Choroid plexus epithelial cell (primary cell): Measurements from ENCODE around the gene UGDH.

Experiments used
- DNase-seq: peaks from one replicate; pipeline ENCODE4 v3.0.0-alpha.2; 2010; ENCODE audit warnings: low read depth
- H3K4me3 ChIP-seq: 2 replicates; pipeline ENCODE4 v1.5.1; 2011; ENCODE audit warnings: low read depth, mild to moderate bottlenecking, control low read depth, low read length, moderate library complexity
- TF ChIP-seq, protein P1 (sequence below): conservative IDR thresholded peaks from 2 replicates; pipeline ENCODE4 v1.5.1; 2011; ENCODE audit warnings: low read depth, mild to moderate bottlenecking, control low read depth, inconsistent platforms, low read length, moderate library complexity

Gene UGDH

DNA sequence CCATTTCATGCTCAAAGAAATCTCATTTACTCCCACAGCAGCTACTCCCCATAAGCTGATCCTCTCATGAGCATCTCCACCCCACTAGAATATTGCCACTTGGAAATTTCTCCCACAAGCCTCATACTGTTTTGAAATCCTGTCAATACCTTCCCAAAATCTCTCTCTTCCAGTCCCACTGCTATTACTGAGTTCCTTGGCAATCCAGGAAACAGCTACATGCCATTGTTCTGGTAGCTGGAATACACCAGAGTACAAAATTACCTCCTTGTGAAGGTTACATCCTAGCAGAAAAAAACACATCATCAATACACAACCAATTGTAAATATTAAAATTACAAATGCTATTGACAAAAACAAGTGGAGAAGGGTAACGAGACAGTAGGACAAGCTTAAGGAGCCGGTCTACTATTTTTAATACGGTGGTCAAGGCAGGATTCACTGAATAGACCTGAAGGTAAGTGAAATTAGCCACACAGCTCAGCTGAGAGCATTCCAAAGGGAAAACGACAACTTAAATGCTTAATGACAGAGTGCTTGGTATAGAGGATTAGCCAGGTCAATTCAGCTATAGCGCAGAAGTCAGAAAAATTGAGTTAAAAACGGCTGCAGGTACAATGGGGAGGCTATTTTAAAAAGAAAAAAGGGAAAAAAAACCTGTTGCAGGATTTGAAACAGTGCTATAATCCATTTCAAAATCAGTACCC, 74.9 kb downstream of the UGDH start:
- TF ChIP-seq, protein P1, sequence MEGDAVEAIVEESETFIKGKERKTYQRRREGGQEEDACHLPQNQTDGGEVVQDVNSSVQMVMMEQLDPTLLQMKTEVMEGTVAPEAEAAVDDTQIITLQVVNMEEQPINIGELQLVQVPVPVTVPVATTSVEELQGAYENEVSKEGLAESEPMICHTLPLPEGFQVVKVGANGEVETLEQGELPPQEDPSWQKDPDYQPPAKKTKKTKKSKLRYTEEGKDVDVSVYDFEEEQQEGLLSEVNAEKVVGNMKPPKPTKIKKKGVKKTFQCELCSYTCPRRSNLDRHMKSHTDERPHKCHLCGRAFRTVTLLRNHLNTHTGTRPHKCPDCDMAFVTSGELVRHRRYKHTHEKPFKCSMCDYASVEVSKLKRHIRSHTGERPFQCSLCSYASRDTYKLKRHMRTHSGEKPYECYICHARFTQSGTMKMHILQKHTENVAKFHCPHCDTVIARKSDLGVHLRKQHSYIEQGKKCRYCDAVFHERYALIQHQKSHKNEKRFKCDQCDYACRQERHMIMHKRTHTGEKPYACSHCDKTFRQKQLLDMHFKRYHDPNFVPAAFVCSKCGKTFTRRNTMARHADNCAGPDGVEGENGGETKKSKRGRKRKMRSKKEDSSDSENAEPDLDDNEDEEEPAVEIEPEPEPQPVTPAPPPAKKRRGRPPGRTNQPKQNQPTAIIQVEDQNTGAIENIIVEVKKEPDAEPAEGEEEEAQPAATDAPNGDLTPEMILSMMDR, result no peak
- DNase-seq, result no peak
- H3K4me3 ChIP-seq, result no peak overlapping the region

DNA sequence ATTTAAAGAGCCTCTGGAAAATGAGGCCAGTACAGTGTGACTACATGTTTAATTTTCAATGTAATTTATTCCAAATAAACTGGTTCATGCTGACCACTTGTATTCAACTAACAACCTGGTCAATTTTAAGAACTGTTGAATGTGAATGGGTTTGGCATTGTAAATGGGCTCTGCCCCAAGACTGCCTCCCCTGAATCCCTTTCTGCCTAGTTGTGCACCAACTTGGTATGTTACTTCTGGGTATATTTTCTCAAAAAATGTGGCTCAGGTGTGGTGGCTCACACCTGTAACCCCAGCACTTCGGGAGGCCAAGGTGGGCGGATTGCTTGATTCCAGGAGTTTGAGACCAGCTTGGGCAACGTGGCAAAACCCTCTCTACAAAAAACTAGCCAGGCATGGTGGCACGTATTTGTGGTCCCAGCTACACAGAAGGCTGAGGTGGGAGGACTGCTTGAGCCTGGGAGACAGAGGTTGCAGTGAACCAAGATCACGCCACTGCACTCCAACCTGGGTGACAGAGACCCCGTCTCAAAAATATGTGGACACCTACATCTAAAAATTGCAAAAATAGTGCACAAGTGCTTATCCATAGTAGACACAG, 75.7 kb downstream of the UGDH start:
- TF ChIP-seq, protein P1, result no peak
- no peak for DNase-seq

DNA sequence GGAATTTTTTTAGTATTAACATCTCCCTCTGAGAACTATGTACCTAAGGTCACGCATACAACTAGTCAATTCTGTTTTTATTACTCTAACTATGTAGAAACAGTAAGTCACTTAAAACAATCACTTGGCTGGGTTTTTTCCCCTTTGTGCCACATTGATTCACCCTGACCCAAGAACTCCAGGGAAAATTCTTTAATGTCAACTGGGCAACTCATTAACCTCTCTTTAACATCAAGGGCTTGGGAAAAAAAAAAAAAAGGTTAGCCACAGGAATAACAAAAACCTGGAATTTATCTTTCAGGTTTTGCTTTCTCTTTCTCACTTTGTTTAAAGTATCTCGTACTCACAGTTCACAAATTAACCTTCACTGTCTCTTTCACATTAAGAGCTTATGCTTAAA, 76.6 kb downstream of the UGDH start:
- no peak for DNase-seq
- no peak overlapping the region for H3K4me3 ChIP-seq
- TF ChIP-seq, protein P1, result no peak

More for the DNA sequence above, 75.7 kb downstream of the UGDH start:
- no peak overlapping the region for H3K4me3 ChIP-seq
